GM12878 (cell line): ENCODE results near the gene FUBP1. TPM values are rescaled to one million over a fixed set of nuclear protein-coding genes. Genes with fewer than 3 reads are reported as not detected.

Experiments used
- ATAC-seq: fragments of 200-7000 bp; cut with Tn5 transposase; 3 replicates; pipeline ENCODE4 v1.9.1; 2020; ENCODE audit warnings: mild to moderate bottlenecking, moderate library complexity
- BruUV-seq: library from RNA; stranded (reverse); fragments of 400-500 nt; replicated peaks from 2 replicates; lab custom pipeline; 2021; lab: Mats Ljungman, UMichigan
- CTCF ChIA-PET: fragments of 300-600 bp; sonication (Branson Sonifier 250); formaldehyde crosslinking; extraction: SDS; loops from one replicate; lab custom pipeline; 2021; ENCODE audit warnings: inconsistent platforms; lab: Yijun Ruan, JAX
- POLR2A ChIA-PET: fragments of 350-600 bp; formaldehyde crosslinking; extraction: SDS; loops from one replicate; lab custom pipeline; 2021; ENCODE audit warnings: inconsistent platforms; lab: Charles Lee
- RAD21 ChIA-PET: fragments of 300-600 bp; sonication (Branson Sonifier 250); formaldehyde crosslinking; loops from one replicate; lab custom pipeline; 2023; ENCODE audit warnings: antibody characterized with exemption; ENCODE audit not compliant: unreplicated experiment; lab: Charles Lee
- SMC1A ChIA-PET: fragments of 300-600 bp; sonication (Branson Sonifier 250); formaldehyde crosslinking; loops from one replicate; lab custom pipeline; 2023; ENCODE audit not compliant: unreplicated experiment, uncharacterized antibody; lab: Charles Lee
- DNase-seq: peaks from one replicate; pipeline ENCODE4 v3.0.0-alpha.2; 2011; ENCODE audit warnings: low read depth, low spot score
- FAIRE-seq: peaks from 3 replicates; lab custom pipeline; 2011; peaks lifted over from hg19 to GRCh38; lab: Jason Lieb, UNC
- H2AFZ ChIP-seq: 2 replicates; pipeline ENCODE4 v1.6.0; 2011; ENCODE audit warnings: low read depth, low read length, control low read depth; ENCODE audit not compliant: control insufficient read depth
- H3K27ac ChIP-seq: 2 replicates; pipeline ENCODE4 v1.5.1; 2011; ENCODE audit warnings: control low read depth; ENCODE audit not compliant: control insufficient read depth, insufficient read depth
- H3K27me3 ChIP-seq, 2 experiments: replicated peaks in 1 of 2; 2 replicates each; pipeline versions ENCODE4 v1.6.0 to v1.6.1; 2011; ENCODE audit warnings: low read length in 1 of 2; ENCODE audit not compliant: control insufficient read depth in 2 of 2, insufficient read depth in 2 of 2
- H3K36me3 ChIP-seq, 2 experiments: 2 replicates each; pipeline ENCODE4 v1.5.1; 2011; ENCODE audit warnings: low read length in 1 of 2; ENCODE audit not compliant: control insufficient read depth in 2 of 2, insufficient read depth in 2 of 2
- H3K4me1 ChIP-seq: 2 replicates; pipeline ENCODE4 v1.6.1; 2011; ENCODE audit warnings: mild to moderate bottlenecking, low read length, moderate library complexity, mixed read lengths; ENCODE audit not compliant: control insufficient read depth, insufficient read depth
- H3K4me2 ChIP-seq: 2 replicates; pipeline ENCODE4 v1.6.0; 2011; ENCODE audit warnings: control low read depth; ENCODE audit not compliant: control insufficient read depth, insufficient read depth
- H3K4me3 ChIP-seq: fragments of 200-600 bp; sonication (generic); 2 replicates; pipeline ENCODE4 v1.5.1; 2016
- H3K79me2 ChIP-seq: 2 replicates; pipeline ENCODE4 v1.6.0; 2011; ENCODE audit warnings: low read length; ENCODE audit not compliant: control insufficient read depth, insufficient read depth
- H3K9ac ChIP-seq: 2 replicates; pipeline ENCODE4 v1.8.0; 2011; ENCODE audit warnings: low read length, control low read depth, mixed read lengths; ENCODE audit not compliant: control insufficient read depth, insufficient read depth
- H3K9me3 ChIP-seq: replicated peaks from 3 replicates; pipeline ENCODE4 v1.5.1; 2011; ENCODE audit warnings: mild to moderate bottlenecking, low read length; ENCODE audit not compliant: control insufficient read depth, insufficient read depth
- H4K20me1 ChIP-seq: 2 replicates; pipeline ENCODE4 v1.6.0; 2011; ENCODE audit not compliant: control insufficient read depth, insufficient read depth
- BHLHE40 ChIP-seq, 2 experiments: fragments of 450-650 bp in 1 of 2; IDR thresholded peaks; 2 replicates each; pipeline ENCODE4 v1.6.1; 2011 to 2017; ENCODE audit warnings: low read depth in 2 of 2, borderline replicate concordance in 1 of 2, improper control_type of control experiment in 1 of 2, low read length in 1 of 2, mild to moderate bottlenecking in 1 of 2
- CREB1 ChIP-seq: IDR thresholded peaks from 2 replicates; pipeline ENCODE4 v1.6.1; 2012; ENCODE audit warnings: low read depth, mild to moderate bottlenecking, inconsistent platforms
- FOXK2 ChIP-seq: fragments of 450-650 bp; IDR thresholded peaks from 2 replicates; pipeline ENCODE4 v1.6.1; 2017; ENCODE audit warnings: mild to moderate bottlenecking, moderate library complexity
- IRF3 ChIP-seq: fragments of 450-650 bp; IDR thresholded peaks from 2 replicates; pipeline ENCODE4 v1.6.1; 2014; ENCODE audit warnings: mild to moderate bottlenecking
- KDM1A ChIP-seq: fragments of 200-600 bp; sonication (generic); IDR thresholded peaks from 2 replicates; pipeline ENCODE4 v1.6.1; 2016; ENCODE audit warnings: borderline replicate concordance
- MEF2B ChIP-seq: fragments of 450-650 bp; IDR thresholded peaks from 2 replicates; pipeline ENCODE4 v1.6.1; 2018; ENCODE audit warnings: mild to moderate bottlenecking, moderate library complexity; ENCODE audit not compliant: partially characterized antibody, poor library complexity, severe bottlenecking
- POU2F2 ChIP-seq: IDR thresholded peaks from 3 replicates; pipeline ENCODE4 v1.6.1; 2011; ENCODE audit warnings: low read depth, mild to moderate bottlenecking, low read length, borderline replicate concordance
- RB1 ChIP-seq: fragments of 450-650 bp; formaldehyde crosslinking; IDR thresholded peaks from 2 replicates; pipeline ENCODE4 v1.6.1; 2017; ENCODE audit warnings: mild to moderate bottlenecking, borderline replicate concordance
- SIX5 ChIP-seq: IDR thresholded peaks from 2 replicates; pipeline ENCODE4 v1.6.1; 2011; ENCODE audit warnings: mild to moderate bottlenecking, low read depth, low read length, moderate library complexity; ENCODE audit not compliant: severe bottlenecking
- SREBF2 ChIP-seq: IDR thresholded peaks from 2 replicates; pipeline ENCODE4 v1.6.1; 2012; ENCODE audit warnings: mild to moderate bottlenecking, low read length
- in situ Hi-C: fragments of 300-500 bp; cut with MboI; formaldehyde crosslinking; loops from 9 replicates; pipeline ENCODE4 v1.14.3; 2018; ENCODE audit warnings: mixed read lengths
- intact Hi-C: fragments of 100-400 bp; cut with micrococcal nuclease; formaldehyde crosslinking; loops from one replicate; pipeline ENCODE4 v1.14.2; 2022; ENCODE audit not compliant: unreplicated experiment
- polyA plus RNA-seq, 11 experiments: library from polyadenylated mRNA; depleted of rRNA in 4 of 11; unstranded in 6 of 11; stranded (reverse) in 5 of 11; fragments of >200 nt; fragmentation: Nextera tagmentation in 4 of 11; fragmentation: Illumina TruSeq in 1 of 11; extraction: Ambion mirVana in 4 of 11; extraction: Trizol in 1 of 11; gene quantifications; 1 replicate in 1 of 11; 2 replicates in 10 of 11; pipeline versions ENCODE4 v1.2.1 to v1.2.3, GENCODE V29; 2011 to 2016; ENCODE audit warnings: inconsistent platforms in 2 of 11, missing spikeins in 2 of 11, low read depth in 1 of 11
- total RNA-seq, 4 experiments: library from RNA; depleted of rRNA in 3 of 4; stranded (reverse); fragments of >200 nt in 3 of 4; fragmentation: Illumina TruSeq in 1 of 4; extraction: Trizol in 1 of 4; gene quantifications; 2 replicates each; pipeline versions ENCODE4 v1.2.1 to v1.2.3, GENCODE V29; 2013 to 2021

The FUBP1 gene
- total and polyA plus RNA-seq, 10 of the 15 experiments (the other 5 are each of a cell fraction or from before 2014, with no cell fraction given): 110 to 343 (median 191) TPM

- Histone ChIP-seq H2AFZ (no peak overlapping the region), H3K9ac (no peak overlapping the region), H3K27ac (no peak overlapping the region), H4K20me1 (no peaks in the 10 kb centered on the region), H3K36me3 (no peaks in the 10 kb centered on the region), H3K4me3 (no peak overlapping the region), H3K27me3 (no peaks in the 10 kb centered on the region), H3K9me3 (no peaks in the 10 kb centered on the region), H3K4me2 (no peak overlapping the region), H3K79me2 (no peaks in the 10 kb centered on the region), H3K4me1 (peaks cover 3% of the 10 kb centered on the region; the same call in 1 of the 2 replicates)
- CTCF ChIA-PET: interaction anchor here (0.7 to 1.1 kb wide), 2 partner anchors 11 to 21 kb away, joined by 4 read pairs; no protein-coding TSS in a partner anchor
- RAD21 ChIA-PET: no interaction called here
- POLR2A ChIA-PET: interaction anchor here (0.6 to 1.5 kb wide), 2 partner anchors 9 to 40 kb away, joined by 3 to 8 read pairs; no protein-coding TSS in a partner anchor
- DNase-seq (no peak), FAIRE-seq (no peak), ATAC-seq (no peak)
- intact Hi-C loops: no loop called here
- SMC1A ChIA-PET: interaction anchor here (0.6 to 1.3 kb wide), 3 partner anchors 11 to 121 kb away, joined by 3 to 4 read pairs (median 3); no protein-coding TSS in a partner anchor
- BruUV-seq: no TSS peak
- in situ Hi-C loops: no loop called here
- TF ChIP-seq IRF3: no peak
- TF ChIP-seq KDM1A: no peak
- no peak for TF ChIP-seq SIX5
- TF ChIP-seq FOXK2: no peak
- no peak for TF ChIP-seq CREB1
- no peak for TF ChIP-seq MEF2B
- TF ChIP-seq BHLHE40 (IDR thresholded peaks at IDR 0.05; ENCODE audit: borderline replicate concordance in 1 of 2, low read depth in 2 of 2, low read length in 1 of 2): no peak
- no peak for TF ChIP-seq RB1
- TF ChIP-seq SREBF2: no peak
- TF ChIP-seq POU2F2: no peak
- TF ChIP-seq, all 136 proteins: peak for 0
Measured at GRCh38 chr1:77991638-77992037, 12.8 kb upstream of the FUBP1 start.
